Panc1 (cell line): ENCODE measurements around the gene KCNH1. TPM values are rescaled to one million over a fixed set of nuclear protein-coding genes. Genes with fewer than 3 reads are reported as not detected.

ENCODE experiments used
- ATAC-seq: fragments of 200-7000 bp; cut with Tn5 transposase; 2 replicates; pipeline ENCODE4 v1.9.1; 2020; ENCODE audit warnings: mild to moderate bottlenecking, moderate library complexity
- BruUV-seq: library from RNA; stranded (reverse); fragments of 400-500 nt; replicated peaks from 2 replicates; lab custom pipeline; 2021; lab: Mats Ljungman, UMichigan
- CTCF ChIA-PET: fragments of 300-600 bp; sonication (Branson Sonifier 250); formaldehyde crosslinking; loops from one replicate; lab custom pipeline; 2022; ENCODE audit warnings: antibody characterized with exemption; lab: Charles Lee
- POLR2A ChIA-PET: fragments of 300-600 bp; sonication (Branson Sonifier 250); formaldehyde crosslinking; loops from one replicate; lab custom pipeline; 2022; ENCODE audit warnings: antibody characterized with exemption; lab: Charles Lee
- DNase-seq: peaks from one replicate; pipeline ENCODE4 v3.0.0-alpha.2; 2010; ENCODE audit warnings: low read depth, low spot score
- H3K27ac ChIP-seq: 2 replicates; pipeline ENCODE4 v1.5.1; 2011; ENCODE audit warnings: mild to moderate bottlenecking, low read length, inconsistent platforms
- H3K27me3 ChIP-seq: fragments of 200-500 bp; sonication (Bioruptor generic); 2 replicates; pipeline ENCODE4 v1.6.0; 2014; ENCODE audit warnings: low read length, inconsistent platforms; ENCODE audit not compliant: control insufficient read depth, insufficient read depth
- H3K36me3 ChIP-seq: fragments of 200-500 bp; sonication (Bioruptor generic); 2 replicates; pipeline ENCODE4 v1.5.1; 2014; ENCODE audit warnings: inconsistent platforms, mild to moderate bottlenecking, low read length, moderate library complexity; ENCODE audit not compliant: control insufficient read depth, insufficient read depth
- H3K4me1 ChIP-seq: 2 replicates; pipeline ENCODE4 v1.5.1; 2011; ENCODE audit warnings: inconsistent platforms, mild to moderate bottlenecking, low read length, moderate library complexity; ENCODE audit not compliant: control insufficient read depth, insufficient read depth
- H3K4me3 ChIP-seq, 2 experiments: 2 replicates each; pipeline ENCODE4 v1.5.1; 2011 to 2012; ENCODE audit warnings: low read depth in 2 of 2, low read length in 2 of 2, mild to moderate bottlenecking in 2 of 2, inconsistent platforms in 1 of 2, moderate library complexity in 1 of 2
- H3K9me3 ChIP-seq: fragments of 200-500 bp; sonication (Bioruptor generic); 2 replicates; pipeline ENCODE4 v1.5.1; 2014; ENCODE audit warnings: low read depth, mild to moderate bottlenecking, inconsistent platforms, low read length, moderate library complexity; ENCODE audit not compliant: control insufficient read depth, insufficient read depth
- CTCF ChIP-seq: fragments of 450-650 bp; IDR thresholded peaks from 2 replicates; pipeline ENCODE4 v1.5.1; 2017; ENCODE audit warnings: mild to moderate bottlenecking
- POLR2AphosphoS5 ChIP-seq: IDR thresholded peaks from 2 replicates; pipeline ENCODE4 v1.6.1; 2012; ENCODE audit warnings: mild to moderate bottlenecking, low read depth, low read length, moderate library complexity
- REST ChIP-seq, 2 experiments: IDR thresholded peaks; 2 replicates each; pipeline ENCODE4 v1.6.1; 2011 to 2012; ENCODE audit warnings: low read depth in 2 of 2, control low read depth in 1 of 2, low read length in 1 of 2, mild to moderate bottlenecking in 1 of 2, moderate library complexity in 1 of 2; ENCODE audit not compliant: insufficient read depth in 1 of 2
- SIN3A ChIP-seq: IDR thresholded peaks from 2 replicates; pipeline ENCODE4 v1.6.1; 2012; ENCODE audit warnings: low read depth, mild to moderate bottlenecking, low read length, moderate library complexity, borderline replicate concordance; ENCODE audit not compliant: insufficient read depth
- TCF7L2 ChIP-seq: IDR thresholded peaks from 2 replicates; pipeline ENCODE4 v1.6.1; 2011; ENCODE audit warnings: mild to moderate bottlenecking, low read depth, low read length, inconsistent platforms
- in situ Hi-C: cut with HindIII; loops from 2 replicates; pipeline ENCODE4 v1.10.0; 2016; ENCODE audit warnings: low sequenced_read_pairs, low pct_unique_long_range_greater_than_20kb
- intact Hi-C: fragments of 100-400 bp; cut with micrococcal nuclease; formaldehyde crosslinking; loops from one replicate; pipeline ENCODE4 v1.10.0; 2022; ENCODE audit not compliant: unreplicated experiment
- total RNA-seq: library from RNA; stranded (reverse); gene quantifications from one replicate; pipeline ENCODE4 v1.2.1, GENCODE V29; 2021; ENCODE audit not compliant: unreplicated experiment

The KCNH1 gene
- total RNA-seq, 1 experiment from 2014 or later = not detected

- in situ Hi-C loops = no loop called here
- DNase-seq (no peak), ATAC-seq (no peak)
- no TSS peak for BruUV-seq
- no peak overlapping the region for H3K4me3 ChIP-seq
- intact Hi-C loops = no loop called here
- H3K36me3 ChIP-seq = no peaks in the 10 kb centered on the region
- no peak overlapping the region for H3K27ac ChIP-seq
- TF ChIP-seq TCF7L2 (no peak), SIN3A (no peak), CTCF (no peak), POLR2AphosphoS5 (no peak), REST (IDR thresholded peaks at IDR 0.05; ENCODE audit: insufficient read depth in 1 of 2, low read depth in 2 of 2, low read length in 1 of 2) (no peak)
- no peaks in the 10 kb centered on the region for H3K4me1 ChIP-seq
- POLR2A ChIA-PET = no interaction called here
- CTCF ChIA-PET = no interaction called here
- H3K27me3 ChIP-seq = no peaks in the 10 kb centered on the region
- no peaks in the 10 kb centered on the region for H3K9me3 ChIP-seq
Observed at GRCh38 chr1:210908791-210909190, 225.2 kb downstream of the KCNH1 start.

GRCh38 chr1:210908257-210908656 is 225.7 kb downstream of the KCNH1 start:
- intact Hi-C loops (no loop called here), in situ Hi-C loops (no loop called here)
- DNase-seq (no peak), ATAC-seq (no peak)
- Histone ChIP-seq H3K4me3 (no peak overlapping the region), H3K27me3 (no peaks in the 10 kb centered on the region), H3K9me3 (no peaks in the 10 kb centered on the region), H3K4me1 (no peaks in the 10 kb centered on the region), H3K27ac (no peak overlapping the region), H3K36me3 (no peaks in the 10 kb centered on the region)
- BruUV-seq = no TSS peak
- TF ChIP-seq POLR2AphosphoS5 (no peak), CTCF (no peak), REST (IDR thresholded peaks at IDR 0.05; ENCODE audit: insufficient read depth in 1 of 2, low read depth in 2 of 2, low read length in 1 of 2) (no peak), SIN3A (no peak), TCF7L2 (no peak)
- CTCF ChIA-PET = no interaction called here
- POLR2A ChIA-PET = no interaction called here
